T-helper 2 cell (primary cell): ENCODE results near the gene PEX11G.
A peak's percentile ranks its signal among the peaks of the same experiment; 100 is the strongest.

Experiments used
- DNase-seq, 5 experiments: peaks; one replicate each; pipeline versions ENCODE4 v3.0.0 to v3.0.0-alpha.2; 2012 to 2022

The PEX11G gene

GRCh38 chr19:7521551-7522071 is 32.8 kb upstream of the PEX11G start:
- no peak for DNase-seq

DNA sequence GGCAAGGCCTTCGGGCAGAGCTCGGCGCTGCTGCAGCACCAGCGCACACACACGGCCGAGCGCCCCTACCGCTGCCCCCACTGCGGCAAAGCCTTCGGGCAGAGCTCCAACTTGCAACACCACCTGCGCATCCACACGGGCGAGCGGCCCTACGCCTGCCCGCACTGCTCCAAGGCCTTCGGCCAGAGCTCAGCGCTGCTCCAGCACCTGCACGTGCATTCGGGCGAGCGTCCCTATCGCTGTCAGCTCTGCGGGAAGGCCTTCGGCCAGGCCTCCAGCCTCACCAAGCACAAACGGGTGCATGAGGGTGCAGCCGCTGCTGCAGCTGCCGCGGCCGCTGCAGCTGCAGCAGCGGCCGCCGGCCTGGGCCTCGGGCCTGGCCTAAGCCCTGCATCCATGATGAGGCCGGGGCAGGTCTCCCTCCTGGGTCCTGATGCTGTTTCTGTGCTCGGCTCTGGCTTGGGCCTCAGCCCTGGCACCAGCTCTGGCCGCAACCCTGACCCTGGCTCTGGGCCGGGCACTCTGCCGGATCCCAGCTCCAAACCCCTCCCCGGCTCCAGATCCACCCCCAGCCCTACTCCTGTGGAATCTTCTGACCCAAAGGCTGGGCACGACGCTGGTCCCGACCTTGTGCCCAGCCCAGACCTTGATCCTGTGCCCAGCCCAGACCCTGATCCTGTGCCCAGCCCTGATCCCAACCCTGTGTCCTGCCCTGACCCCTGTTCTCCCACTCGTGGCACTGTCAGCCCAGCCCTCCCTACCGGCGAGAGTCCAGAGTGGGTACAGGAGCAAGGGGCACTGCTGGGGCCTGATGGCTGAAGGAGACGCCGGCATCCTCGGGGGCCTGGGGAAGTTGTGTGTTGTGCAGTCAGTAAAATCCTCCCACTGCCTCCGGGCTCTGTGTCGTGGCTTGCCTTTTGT is 31.6 kb upstream of the PEX11G start:
- no peak for DNase-seq

- DNase-seq = no peak
Measured at GRCh38 chr19:7519361-7520130, 30.7 kb upstream of the PEX11G start.

- no peak for DNase-seq
Measured at GRCh38 chr19:7516878-7517277, 28.0 kb upstream of the PEX11G start.

- no peak for DNase-seq
Measured at GRCh38 chr19:7516333-7516732, 27.5 kb upstream of the PEX11G start.

- peak in 1 of 5 experiments; percentile 65 for DNase-seq
Measured at GRCh38 chr19:7515645-7516151, 26.9 kb upstream of the PEX11G start, which contains the start of gene ZNF358. TSS of gene ZNF358 (plus strand) at chr19:7516103. CDS start at chr19:7519243, 3,140 bp downstream.

- no peak for DNase-seq
Measured at GRCh38 chr19:7515110-7515644, 26.3 kb upstream of the PEX11G start.

GRCh38 chr19:7513809-7514642 is 25.2 kb upstream of the PEX11G start:
- no peak for DNase-seq

- DNase-seq = no peak
Measured at GRCh38 chr19:7512400-7512851, 23.6 kb upstream of the PEX11G start.

- no peak for DNase-seq
Measured at GRCh38 chr19:7509625-7510024, 20.8 kb upstream of the PEX11G start.

DNA sequence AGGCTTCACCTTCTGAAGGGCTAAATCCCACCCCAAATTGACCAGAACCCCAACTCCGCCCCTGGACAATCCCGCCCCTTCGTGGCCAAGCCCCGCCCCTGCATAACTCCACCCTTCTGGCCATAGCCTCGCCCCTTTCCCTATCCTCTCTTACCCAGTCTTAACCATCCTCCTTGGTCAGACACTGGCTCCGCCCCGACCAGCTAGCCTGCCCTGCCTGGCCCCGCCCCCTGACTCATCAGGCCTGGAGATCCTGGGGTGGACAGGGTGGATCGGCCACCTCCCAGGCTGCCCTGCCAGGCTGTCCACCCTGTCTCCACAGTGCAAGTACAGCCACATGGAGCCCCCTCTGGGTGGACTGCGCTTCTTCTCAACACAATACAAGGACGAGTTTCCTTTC is 19.0 kb upstream of the PEX11G start:
- no peak for DNase-seq

GRCh38 chr19:7506385-7507328 is 17.8 kb upstream of the PEX11G start:
- peak in 3 of 5 experiments; percentile 18 to 47 (median 27) for DNase-seq

DNA sequence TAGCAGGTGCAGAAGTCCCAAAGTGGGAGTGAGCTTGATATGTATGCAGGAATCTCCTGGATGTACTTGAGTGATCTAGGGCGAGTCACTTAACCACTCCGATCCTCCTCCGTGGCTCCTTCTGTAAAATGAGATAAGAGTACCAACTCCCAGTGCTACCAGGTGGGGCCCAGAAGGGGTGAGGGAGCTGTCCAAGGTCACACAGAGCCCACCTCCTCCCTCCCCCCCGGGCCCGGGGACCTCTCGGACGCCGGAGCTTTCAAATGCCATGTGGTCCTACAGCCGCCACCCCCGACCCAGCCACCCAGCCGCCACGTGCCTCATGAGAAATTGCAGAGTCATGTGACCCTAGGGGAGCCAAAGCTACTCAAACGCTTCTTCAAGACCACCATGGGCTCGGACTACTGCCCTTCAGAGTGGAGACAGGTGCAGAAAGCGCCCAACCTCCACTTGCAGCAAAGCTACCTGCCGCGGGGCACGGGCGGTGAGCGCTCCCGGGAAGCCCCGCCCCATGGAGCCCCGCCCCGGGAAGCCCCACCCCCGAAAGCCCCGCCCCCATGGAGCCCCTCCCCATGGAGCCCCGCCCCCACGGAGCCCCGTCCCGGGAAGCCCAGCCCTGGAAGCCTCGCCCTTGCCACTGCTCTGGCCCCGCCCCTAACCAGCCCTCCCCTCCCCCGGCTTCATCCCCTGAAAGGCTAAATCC is 17.0 kb upstream of the PEX11G start:
- DNase-seq = peak in 1 of 5 experiments; percentile 25

GRCh38 chr19:7505288-7505681 is 16.4 kb upstream of the PEX11G start:
- DNase-seq = no peak

DNA sequence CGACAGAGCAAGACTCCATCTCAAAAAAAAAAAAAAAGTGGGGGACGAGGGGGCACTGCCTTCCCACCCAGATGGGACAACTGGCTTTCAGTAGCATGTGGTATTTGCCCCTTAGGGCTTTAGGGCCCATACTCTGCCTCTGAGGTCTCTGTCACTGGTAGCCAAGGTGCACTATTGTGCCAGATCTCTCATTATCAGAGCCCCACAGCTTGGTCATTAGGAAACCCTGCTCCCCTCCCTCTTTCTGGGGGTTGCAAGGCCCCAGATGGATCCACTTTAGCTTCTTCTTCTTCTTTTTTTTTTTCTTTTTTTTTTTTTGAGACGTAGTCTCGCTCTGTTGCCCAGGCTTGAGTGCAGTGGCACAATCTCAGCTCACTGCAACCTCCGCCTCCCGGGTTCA is 15.8 kb upstream of the PEX11G start:
- no peak for DNase-seq

- DNase-seq = no peak
Measured at GRCh38 chr19:7502552-7502951, 13.7 kb upstream of the PEX11G start.

DNA sequence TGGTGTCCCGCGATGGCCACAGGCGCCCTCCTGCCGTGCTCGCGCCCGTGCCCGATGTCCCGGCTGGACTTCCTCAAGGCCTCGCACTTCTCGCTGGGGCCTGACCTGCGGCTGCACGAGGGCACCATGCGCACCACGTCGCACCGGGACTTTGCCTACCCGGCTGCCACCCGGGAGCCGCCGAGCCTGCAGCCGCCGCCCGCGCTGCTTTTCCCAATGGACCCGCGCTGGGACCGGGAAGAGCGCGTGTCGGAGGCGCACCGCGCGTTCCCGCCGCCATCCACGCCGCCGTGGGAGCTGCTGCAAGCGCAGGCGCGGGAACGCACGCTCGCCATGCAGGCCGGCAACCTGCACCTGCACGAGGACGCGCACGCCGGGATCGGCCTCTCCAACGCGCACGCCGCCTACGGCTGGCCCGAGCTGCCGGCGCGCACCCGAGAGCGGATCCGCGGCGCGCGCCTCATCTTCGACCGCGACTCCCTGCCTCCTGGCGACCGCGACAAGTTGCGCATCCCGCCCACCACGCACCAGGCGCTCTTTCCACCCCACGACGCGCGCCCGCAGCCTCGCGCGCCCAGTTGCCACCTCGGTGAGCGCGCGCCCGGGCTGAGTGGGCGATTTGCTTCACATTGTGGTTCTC is 12.1 kb upstream of the PEX11G start:
- DNase-seq = peak in 2 of 5 experiments; percentile 22 to 83

GRCh38 chr19:7497292-7497691 is 8.5 kb upstream of the PEX11G start:
- no peak for DNase-seq

- no peak for DNase-seq
Measured at GRCh38 chr19:7494416-7495098, 5.7 kb upstream of the PEX11G start.
